Vagina (tissue), 2 donors: ENCODE data around the gene TMEM163.

Experiments used
- POLR2A ChIP-seq, 2 donors: fragments of 450-650 bp; IDR thresholded peaks; one replicate each; pipeline ENCODE4 v1.6.1; 2017; ENCODE audit warnings: antibody characterized with exemption in 2 of 2, mild to moderate bottlenecking in 2 of 2, moderate library complexity in 2 of 2
- TF ChIP-seq, protein P1 (sequence below), 3 experiments: fragments of 450-650 bp in 2 of 3; fragments of 200-600 bp in 1 of 3; sonication (generic) in 1 of 3; IDR thresholded peaks; one replicate each; pipeline ENCODE4 v1.5.1; 2017 to 2019; ENCODE audit warnings: antibody characterized with exemption in 3 of 3, mild to moderate bottlenecking in 2 of 3, moderate library complexity in 2 of 3

DNA sequence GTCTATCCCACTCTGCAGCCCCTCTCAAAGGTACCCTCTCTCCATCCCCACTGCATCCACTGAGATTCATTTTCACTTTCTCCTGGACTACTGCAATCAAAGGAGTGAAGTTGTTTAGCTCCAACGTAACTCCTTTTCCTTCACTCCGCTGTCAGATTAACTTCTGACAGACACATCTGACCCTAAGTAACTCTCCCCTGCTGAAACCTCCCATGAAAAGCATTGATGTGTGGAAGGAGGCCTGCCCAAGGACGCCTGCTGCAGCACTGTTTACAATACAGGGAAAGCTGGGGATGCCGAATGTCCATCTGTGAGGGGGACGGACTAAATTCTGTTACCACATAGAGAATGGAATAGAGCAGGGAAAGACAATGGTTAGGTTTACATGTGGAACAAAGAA is 114.8 kb downstream of the TMEM163 start:
- TF ChIP-seq, protein P1, sequence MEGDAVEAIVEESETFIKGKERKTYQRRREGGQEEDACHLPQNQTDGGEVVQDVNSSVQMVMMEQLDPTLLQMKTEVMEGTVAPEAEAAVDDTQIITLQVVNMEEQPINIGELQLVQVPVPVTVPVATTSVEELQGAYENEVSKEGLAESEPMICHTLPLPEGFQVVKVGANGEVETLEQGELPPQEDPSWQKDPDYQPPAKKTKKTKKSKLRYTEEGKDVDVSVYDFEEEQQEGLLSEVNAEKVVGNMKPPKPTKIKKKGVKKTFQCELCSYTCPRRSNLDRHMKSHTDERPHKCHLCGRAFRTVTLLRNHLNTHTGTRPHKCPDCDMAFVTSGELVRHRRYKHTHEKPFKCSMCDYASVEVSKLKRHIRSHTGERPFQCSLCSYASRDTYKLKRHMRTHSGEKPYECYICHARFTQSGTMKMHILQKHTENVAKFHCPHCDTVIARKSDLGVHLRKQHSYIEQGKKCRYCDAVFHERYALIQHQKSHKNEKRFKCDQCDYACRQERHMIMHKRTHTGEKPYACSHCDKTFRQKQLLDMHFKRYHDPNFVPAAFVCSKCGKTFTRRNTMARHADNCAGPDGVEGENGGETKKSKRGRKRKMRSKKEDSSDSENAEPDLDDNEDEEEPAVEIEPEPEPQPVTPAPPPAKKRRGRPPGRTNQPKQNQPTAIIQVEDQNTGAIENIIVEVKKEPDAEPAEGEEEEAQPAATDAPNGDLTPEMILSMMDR (IDR thresholded peaks at IDR 0.05) = no peak
- TF ChIP-seq POLR2A (IDR thresholded peaks at IDR 0.05) = no peak
